Fibroblast of peridontal ligament (primary cell): ENCODE measurements around the gene ATP8A2.
"Not testable (repeated sequence)": the region's sequence is repeated elsewhere in the genome, so short reads cannot be mapped to it uniquely, and the experiment has no call there.

Experiments used
- DNase-seq: peaks from one replicate; pipeline ENCODE4 v3.0.0-alpha.2; 2010; ENCODE audit errors: extremely low read depth

Gene ATP8A2

GRCh38 chr13:26069642-26070041 lies 697.9 kb downstream of the ATP8A2 start:
- not testable (repeated sequence) for DNase-seq

DNA sequence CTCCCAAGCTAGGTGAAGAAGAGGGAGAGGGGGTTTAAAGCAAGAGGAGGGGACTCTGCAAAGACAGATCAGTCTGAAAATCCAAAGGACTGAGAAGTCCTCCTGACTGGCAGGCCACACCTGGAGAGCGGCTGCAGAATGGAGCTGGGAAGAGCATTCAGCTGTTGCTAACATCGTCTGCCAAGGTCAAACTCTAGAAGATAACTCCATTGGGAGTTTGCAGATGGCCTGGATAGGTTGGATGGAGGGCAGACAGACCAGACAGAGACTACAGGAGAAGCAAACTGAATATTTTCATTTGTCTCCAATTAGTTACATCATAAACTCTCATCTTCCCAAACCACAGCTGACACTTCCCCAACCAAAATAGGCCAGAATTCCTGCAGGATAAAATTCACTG lies 699.9 kb downstream of the ATP8A2 start:
- no peak for DNase-seq

DNA sequence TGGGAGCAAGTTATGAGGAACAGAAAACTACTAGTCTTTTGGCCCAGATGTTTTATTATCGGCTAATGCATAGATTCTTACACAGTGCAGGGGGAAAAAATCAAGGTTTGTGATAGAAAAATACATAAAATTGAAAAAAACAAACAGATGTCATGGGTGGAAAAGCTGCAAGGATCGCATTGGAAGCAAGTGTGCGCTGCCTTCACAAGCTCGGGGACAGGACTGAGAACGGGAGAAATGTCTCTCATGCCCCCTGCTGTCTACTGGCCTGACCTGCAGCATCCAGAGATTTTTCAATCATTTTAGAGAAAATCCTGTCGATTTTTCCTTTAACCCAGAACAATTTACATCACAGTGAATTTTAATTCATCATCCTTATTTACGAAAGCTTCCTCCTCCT lies 700.6 kb downstream of the ATP8A2 start:
- DNase-seq = peak; percentile 22

- DNase-seq = peak; percentile 32
These were observed 702.9 kb downstream of the ATP8A2 start for GRCh38 chr13:26074706-26075105.
